HG02623 (cell line): ENCODE measurements around the gene PPP1CC.
"Not testable (repeated sequence)": the region's sequence is repeated elsewhere in the genome, so short reads cannot be mapped to it uniquely, and the experiment has no call there.

ENCODE experiments used
- ATAC-seq: cut with Tn5 transposase; IDR thresholded peaks from one replicate; pipeline ENCODE4 v1.9.1; 2021; ENCODE audit warnings: moderate library complexity; ENCODE audit not compliant: unreplicated experiment

Gene PPP1CC

GRCh38 chr12:110742718-110743570, at the start of gene PPP1CC:
Gene PPP1CC (minus strand): TSS chr12:110742891. CDS start chr12:110742707, 184 bp downstream.
- peak; percentile 69 for ATAC-seq

- ATAC-seq: no peak
Observed at GRCh38 chr12:110791589-110791988, 48.9 kb upstream of the PPP1CC start.

GRCh38 chr12:110790301-110790700, 47.6 kb upstream of the PPP1CC start:
- no peak for ATAC-seq

- no peak for ATAC-seq
Observed at GRCh38 chr12:110786012-110786411, 43.3 kb upstream of the PPP1CC start.

- ATAC-seq: no peak
Observed at GRCh38 chr12:110785240-110785639, 42.5 kb upstream of the PPP1CC start.

GRCh38 chr12:110782922-110783321, 40.2 kb upstream of the PPP1CC start:
- no peak for ATAC-seq

GRCh38 chr12:110782094-110782493, 39.4 kb upstream of the PPP1CC start:
- ATAC-seq: no peak

- no peak for ATAC-seq
Observed at GRCh38 chr12:110780448-110780847, 37.8 kb upstream of the PPP1CC start.

GRCh38 chr12:110778833-110779577, 36.3 kb upstream of the PPP1CC start:
- no peak for ATAC-seq

GRCh38 chr12:110776410-110776809, 33.7 kb upstream of the PPP1CC start:
- peak; percentile 92 for ATAC-seq

- ATAC-seq: no peak
Observed at GRCh38 chr12:110775997-110776396, 33.3 kb upstream of the PPP1CC start.

GRCh38 chr12:110774824-110775223, 32.1 kb upstream of the PPP1CC start:
- no peak for ATAC-seq

- ATAC-seq: no peak
Observed at GRCh38 chr12:110768960-110769359, 26.3 kb upstream of the PPP1CC start.

GRCh38 chr12:110767863-110768262, 25.2 kb upstream of the PPP1CC start:
- no peak for ATAC-seq

- ATAC-seq: no peak
Observed at GRCh38 chr12:110766311-110767154, 23.8 kb upstream of the PPP1CC start.

- not testable (repeated sequence) for ATAC-seq
Observed at GRCh38 chr12:110765572-110765971, 22.9 kb upstream of the PPP1CC start.

GRCh38 chr12:110765111-110765510, 22.4 kb upstream of the PPP1CC start:
- ATAC-seq: no peak

- no peak for ATAC-seq
Observed at GRCh38 chr12:110763583-110763982, 20.9 kb upstream of the PPP1CC start.

- no peak for ATAC-seq
Observed at GRCh38 chr12:110762891-110763290, 20.2 kb upstream of the PPP1CC start.

- no peak for ATAC-seq
Observed at GRCh38 chr12:110760204-110760609, 17.5 kb upstream of the PPP1CC start.

GRCh38 chr12:110758922-110759321, 16.2 kb upstream of the PPP1CC start:
- ATAC-seq: no peak
